OCI-LY3 (cell line): Measurements from ENCODE around the gene GRID1.

Experiments
- H2AFZ ChIP-seq: fragments of 200-600, 300-600 bp; shearing (Covaris generic); 2 replicates; pipeline ENCODE4 v1.6.0; 2014; ENCODE audit warnings: antibody characterized with exemption, low read depth, low read length
- H3K27ac ChIP-seq: fragments of 200-600, 300-600 bp; sonication (generic); 2 replicates; pipeline ENCODE4 v1.5.1; 2014; ENCODE audit warnings: mild to moderate bottlenecking, low read length, moderate library complexity, mixed read lengths
- H3K27me3 ChIP-seq: fragments of 200-600, 300-600 bp; sonication (generic); 2 replicates; pipeline ENCODE4 v1.6.1; 2014; ENCODE audit warnings: low read depth, low read length, mixed read lengths
- H3K36me3 ChIP-seq: fragments of 200-600, 300-600 bp; sonication (generic); replicated peaks from 2 replicates; pipeline ENCODE3; 2014; ENCODE audit warnings: low read depth, low read length, mixed read lengths
- H3K4me1 ChIP-seq: fragments of 300-600, 200-600 bp; sonication (generic); 2 replicates; pipeline ENCODE4 v1.6.1; 2014; ENCODE audit warnings: low read length, mixed read lengths
- H3K4me2 ChIP-seq: fragments of 200-600, 300-600 bp; sonication (generic); 2 replicates; pipeline ENCODE4 v1.6.1; 2014; ENCODE audit warnings: low read length, mixed read lengths
- H3K4me3 ChIP-seq: fragments of 300-600, 200-600 bp; sonication (generic); 2 replicates; pipeline ENCODE4 v1.5.1; 2014; ENCODE audit warnings: antibody characterized with exemption, mild to moderate bottlenecking, low read length, moderate library complexity
- H3K79me2 ChIP-seq: fragments of 300-600, 200-600 bp; shearing (Covaris generic); 2 replicates; pipeline ENCODE4 v1.6.1; 2014; ENCODE audit warnings: mild to moderate bottlenecking, low read length, mixed read lengths
- H3K9ac ChIP-seq: fragments of 300-600, 200-600 bp; shearing (Covaris generic); 2 replicates; pipeline ENCODE4 v1.6.0; 2014; ENCODE audit warnings: mild to moderate bottlenecking, low read length, moderate library complexity
- H3K9me3 ChIP-seq: fragments of 200-600, 300-600 bp; shearing (Covaris generic); 2 replicates; pipeline ENCODE4 v1.6.1; 2014; ENCODE audit warnings: low read length, mixed read lengths; ENCODE audit not compliant: insufficient read depth
- H4K20me1 ChIP-seq: fragments of 200-600, 300-600 bp; sonication (generic); 2 replicates; pipeline ENCODE4 v1.6.1; 2016; ENCODE audit warnings: low read length, mixed read lengths; ENCODE audit not compliant: insufficient read depth
- CTCF ChIP-seq: fragments of 200-600, 300-600 bp; sonication (generic); IDR thresholded peaks from 2 replicates; pipeline ENCODE4 v1.5.1; 2014; ENCODE audit warnings: antibody characterized with exemption, low read length, low read depth
- EZH2phosphoT487 ChIP-seq: fragments of 200-600 bp; shearing (Covaris generic); IDR thresholded peaks from 2 replicates; pipeline ENCODE4 v1.6.1; 2018; ENCODE audit warnings: antibody characterized with exemption, mixed run types, low read depth

Gene GRID1

DNA sequence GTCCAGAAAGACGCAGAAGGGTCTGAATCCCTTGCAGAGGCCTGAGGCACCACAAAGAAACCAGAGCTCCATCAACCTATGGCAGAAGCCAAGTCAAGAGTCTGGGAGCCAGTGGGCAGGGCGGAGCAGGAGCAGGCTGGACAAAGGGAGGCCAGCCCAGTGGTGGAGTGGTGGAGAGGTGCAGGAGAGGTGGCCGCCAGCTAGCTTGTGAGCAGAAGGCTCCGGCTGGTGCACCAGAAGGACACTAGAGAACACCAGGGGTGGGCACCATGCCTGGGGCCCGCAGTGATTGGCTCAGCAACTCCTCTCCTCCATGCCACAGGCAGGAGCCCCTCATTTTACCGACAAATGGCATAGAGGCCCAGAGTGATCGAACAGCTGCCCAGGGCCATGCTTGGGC lies 186.6 kb downstream of the GRID1 start:
- H3K9ac ChIP-seq, result no peak overlapping the region
- H3K27me3 ChIP-seq, result peaks cover 11% of the 10 kb centered on the region
- no peak for TF ChIP-seq CTCF
- TF ChIP-seq EZH2phosphoT487, result no peak
- H3K4me2 ChIP-seq, result no peak overlapping the region
- H3K36me3 ChIP-seq, result no peaks in the 10 kb centered on the region
- no peaks in the 10 kb centered on the region for H4K20me1 ChIP-seq
- H2AFZ ChIP-seq, result no peak overlapping the region
- no peak overlapping the region for H3K4me3 ChIP-seq
- H3K4me1 ChIP-seq, result no peaks in the 10 kb centered on the region
- no peaks in the 10 kb centered on the region for H3K79me2 ChIP-seq
- H3K27ac ChIP-seq, result no peak overlapping the region
- no peaks in the 10 kb centered on the region for H3K9me3 ChIP-seq

GRCh38 chr10:86179153-86179524 lies 187.5 kb downstream of the GRID1 start:
- Histone ChIP-seq H3K4me2 (no peak overlapping the region), H3K9me3 (no peaks in the 10 kb centered on the region), H3K9ac (no peak overlapping the region), H4K20me1 (no peaks in the 10 kb centered on the region), H3K79me2 (no peaks in the 10 kb centered on the region), H3K27ac (no peak overlapping the region), H2AFZ (no peak overlapping the region), H3K36me3 (no peaks in the 10 kb centered on the region), H3K4me1 (no peaks in the 10 kb centered on the region), H3K4me3 (no peak overlapping the region), H3K27me3 (peaks cover 6% of the 10 kb centered on the region)
- TF ChIP-seq CTCF, result no peak
- no peak for TF ChIP-seq EZH2phosphoT487

DNA sequence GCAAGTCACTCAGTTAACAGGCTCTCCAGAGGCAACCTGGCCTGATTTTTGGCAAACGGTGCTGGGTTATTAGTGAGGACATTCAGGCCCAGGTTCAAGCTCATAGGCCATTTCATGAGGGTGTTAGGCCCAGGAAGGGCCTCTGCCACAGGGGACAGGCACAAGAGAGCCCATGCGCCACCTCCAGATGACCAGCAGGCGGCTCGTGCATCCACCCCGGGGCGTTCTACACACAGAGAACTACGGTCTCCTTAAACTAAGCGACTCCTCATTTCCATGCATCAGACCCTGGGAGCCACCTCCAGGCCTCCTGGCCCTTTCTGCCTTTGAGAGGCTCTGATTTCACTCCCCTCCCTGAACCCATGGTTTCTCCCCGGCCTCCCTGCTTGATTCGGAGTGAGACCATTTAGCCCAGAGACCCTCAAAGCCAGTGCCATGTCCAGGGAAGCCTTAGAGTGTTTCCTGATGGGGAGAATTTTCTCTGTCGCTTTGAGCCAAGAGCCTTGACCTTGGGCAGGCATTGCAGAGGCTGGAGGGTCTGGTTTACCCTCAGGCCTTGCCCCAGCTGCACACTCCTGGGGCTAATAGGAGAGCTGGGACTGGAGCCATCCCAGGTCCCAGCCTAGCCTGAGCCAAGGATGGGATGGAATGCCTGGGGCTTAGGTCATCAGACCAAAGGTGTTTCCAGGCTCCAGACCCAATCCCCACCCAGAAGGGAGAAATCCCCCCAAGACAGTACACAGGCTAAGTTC lies 188.0 kb downstream of the GRID1 start:
- Histone ChIP-seq H3K4me2 (no peak overlapping the region), H3K9me3 (no peaks in the 10 kb centered on the region), H3K27me3 (peaks cover 6% of the 10 kb centered on the region), H3K4me3 (no peak overlapping the region), H4K20me1 (no peaks in the 10 kb centered on the region), H3K36me3 (no peaks in the 10 kb centered on the region), H3K4me1 (no peaks in the 10 kb centered on the region), H3K79me2 (no peaks in the 10 kb centered on the region), H3K9ac (no peak overlapping the region), H2AFZ (no peak overlapping the region), H3K27ac (no peak overlapping the region)
- TF ChIP-seq EZH2phosphoT487 (no peak), CTCF (no peak)

DNA sequence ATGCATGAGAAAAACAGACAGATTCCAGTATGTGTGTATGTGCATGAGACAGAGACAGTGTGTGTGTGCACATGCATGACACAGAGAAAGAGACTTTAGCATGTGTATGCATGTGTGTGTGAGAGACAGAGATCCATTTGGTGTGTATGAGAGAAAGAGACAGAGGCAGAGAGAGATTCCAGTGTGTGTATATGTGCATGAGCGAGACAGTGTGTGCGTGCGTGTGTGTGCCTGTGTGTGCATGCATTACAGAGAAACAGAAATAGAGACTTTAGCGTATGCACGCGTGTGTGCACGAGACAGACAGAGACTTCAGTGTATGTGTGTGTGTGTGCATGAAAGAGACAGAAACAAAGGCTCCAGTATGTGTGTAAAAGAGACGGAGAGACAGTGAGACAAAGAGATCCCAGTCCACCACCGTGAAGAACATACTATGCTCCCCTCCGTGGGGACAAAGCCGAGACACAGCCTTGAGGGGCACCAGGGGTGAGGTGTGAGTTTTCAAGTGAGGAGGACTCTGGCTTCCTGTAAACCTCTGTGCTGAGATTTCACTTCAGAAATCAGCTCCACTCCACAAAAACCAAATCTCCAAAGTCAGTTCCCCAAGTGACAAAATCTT lies 188.9 kb downstream of the GRID1 start:
- no peaks in the 10 kb centered on the region for H3K36me3 ChIP-seq
- no peaks in the 10 kb centered on the region for H3K9me3 ChIP-seq
- TF ChIP-seq EZH2phosphoT487, result no peak
- no peak overlapping the region for H3K4me2 ChIP-seq
- no peak overlapping the region for H3K4me3 ChIP-seq
- no peaks in the 10 kb centered on the region for H3K79me2 ChIP-seq
- no peaks in the 10 kb centered on the region for H3K4me1 ChIP-seq
- H3K27me3 ChIP-seq, result peaks cover 6% of the 10 kb centered on the region
- no peaks in the 10 kb centered on the region for H4K20me1 ChIP-seq
- H3K9ac ChIP-seq, result no peak overlapping the region
- H2AFZ ChIP-seq, result no peak overlapping the region
- no peak overlapping the region for H3K27ac ChIP-seq
